ENCODE results near the gene POLE3. TPM values are rescaled to one million over a fixed set of nuclear protein-coding genes. Genes with fewer than 3 reads are reported as not detected.

Gene POLE3
- total and polyA plus RNA-seq, 2 donors (not counting 3 experiments of a cell fraction or from before 2014, with no cell fraction given), result 53.8 to 68.6 TPM

DNA sequence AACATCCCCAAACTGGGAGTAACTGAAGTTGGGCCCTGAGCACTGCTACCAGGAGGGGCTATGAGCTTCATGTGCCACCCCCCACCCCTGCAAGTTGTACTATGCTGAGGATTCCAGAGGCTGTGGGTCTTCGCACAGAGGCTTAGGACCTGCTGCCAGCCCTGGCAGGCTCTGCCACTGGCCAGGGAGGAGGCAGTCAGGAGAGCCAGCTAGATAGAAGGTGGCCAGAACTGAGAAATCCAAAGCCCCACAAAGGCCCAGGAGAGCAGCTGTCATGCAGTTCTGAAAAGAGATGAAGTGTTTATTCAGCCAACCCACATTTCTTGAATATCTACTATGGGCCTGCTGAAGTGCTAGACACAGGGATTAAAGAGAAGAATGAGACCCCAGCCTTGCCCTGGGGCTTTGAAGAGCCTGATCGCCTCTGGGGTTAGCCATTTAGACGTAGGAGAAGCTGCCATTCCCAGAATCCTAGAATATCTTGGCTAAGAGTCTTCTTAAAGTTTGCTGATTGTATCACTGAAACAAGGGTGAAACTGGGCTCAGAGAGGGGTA, 10.8 kb downstream of the POLE3 start:
- dilution Hi-C loops (cut with MboI; ENCODE audit: extremely low pct_ligation_motif_present, low sequenced_read_pairs) (no loop called here), intact Hi-C loops (cut with micrococcal nuclease) (loop anchor here (2.0 kb wide), 2 partner anchors 47 to 59 kb away; partner anchors contain the start of gene WDR31)
- H3K9ac ChIP-seq (replicated peaks; ENCODE audit: extremely low read depth, insufficient read depth, low read length), result no peak overlapping the region
- H3K27ac ChIP-seq (ENCODE audit: insufficient read depth, low read depth, low read length), result no peak overlapping the region
- DNase-seq (ENCODE audit: low read depth, low spot score), result no peak
- BruUV-seq (replicated peaks), result no TSS peak
- no peaks in the 10 kb centered on the region for H4K20me1 ChIP-seq (replicated peaks; ENCODE audit: control insufficient read depth, extremely low read depth, insufficient read depth, low read length)
- H3K27me3 ChIP-seq (ENCODE audit: control insufficient read depth in 2 of 2, insufficient read depth in 2 of 2, low read length in 2 of 2), result no peaks in the 10 kb centered on the region
- H2AFZ ChIP-seq (ENCODE audit: low read depth, low read length), result no peak overlapping the region
- H3K4me2 ChIP-seq (ENCODE audit: insufficient read depth, low read length), result no peak overlapping the region
- no peak for FAIRE-seq
- H3K4me1 ChIP-seq (ENCODE audit: control insufficient read depth, extremely low read depth, insufficient read depth, low read length), result peaks cover 24% of the 10 kb centered on the region
- no peaks in the 10 kb centered on the region for H3K36me3 ChIP-seq (ENCODE audit: control insufficient read depth in 2 of 2, extremely low read depth in 1 of 2, insufficient read depth in 2 of 2, low read length in 2 of 2)
- no peak overlapping the region for H3K4me3 ChIP-seq (replicated peaks in 1 of 3; ENCODE audit: insufficient read depth in 1 of 3, low read depth in 1 of 3, low read length in 3 of 3)
- ChIA-PET POLR2A (interaction anchor here (0.5 kb wide), 1 partner anchor 84 kb away, joined by 6 read pairs; no protein-coding TSS in a partner anchor), CTCF (interaction anchor here (1.0 to 2.0 kb wide), 2 partner anchors 125 to 258 kb away, joined by 3 to 9 read pairs; partner anchors contain the start of gene CDC26)
- H3K9me3 ChIP-seq (replicated peaks; ENCODE audit: control insufficient read depth, insufficient read depth, low read length), result no peaks in the 10 kb centered on the region
- H3K79me2 ChIP-seq (ENCODE audit: control insufficient read depth, insufficient read depth, low read length), result no peaks in the 10 kb centered on the region
- no peaks in the 10 kb centered on the region for H3K9me1 ChIP-seq (replicated peaks; ENCODE audit: control insufficient read depth, extremely low read depth, insufficient read depth, low read length)
- no peak for TF ChIP-seq GATA2 (IDR thresholded peaks at IDR 0.05; ENCODE audit: insufficient read depth, insufficient read length, low read depth, low read length)
- TF ChIP-seq POLR2A (IDR thresholded peaks at IDR 0.05; ENCODE audit: low read depth, low read length), result no peak
- TF ChIP-seq POLR2AphosphoS5 (IDR thresholded peaks at IDR 0.05; ENCODE audit: insufficient read depth, low read depth, low read length), result no peak
- TF ChIP-seq, protein P1, sequence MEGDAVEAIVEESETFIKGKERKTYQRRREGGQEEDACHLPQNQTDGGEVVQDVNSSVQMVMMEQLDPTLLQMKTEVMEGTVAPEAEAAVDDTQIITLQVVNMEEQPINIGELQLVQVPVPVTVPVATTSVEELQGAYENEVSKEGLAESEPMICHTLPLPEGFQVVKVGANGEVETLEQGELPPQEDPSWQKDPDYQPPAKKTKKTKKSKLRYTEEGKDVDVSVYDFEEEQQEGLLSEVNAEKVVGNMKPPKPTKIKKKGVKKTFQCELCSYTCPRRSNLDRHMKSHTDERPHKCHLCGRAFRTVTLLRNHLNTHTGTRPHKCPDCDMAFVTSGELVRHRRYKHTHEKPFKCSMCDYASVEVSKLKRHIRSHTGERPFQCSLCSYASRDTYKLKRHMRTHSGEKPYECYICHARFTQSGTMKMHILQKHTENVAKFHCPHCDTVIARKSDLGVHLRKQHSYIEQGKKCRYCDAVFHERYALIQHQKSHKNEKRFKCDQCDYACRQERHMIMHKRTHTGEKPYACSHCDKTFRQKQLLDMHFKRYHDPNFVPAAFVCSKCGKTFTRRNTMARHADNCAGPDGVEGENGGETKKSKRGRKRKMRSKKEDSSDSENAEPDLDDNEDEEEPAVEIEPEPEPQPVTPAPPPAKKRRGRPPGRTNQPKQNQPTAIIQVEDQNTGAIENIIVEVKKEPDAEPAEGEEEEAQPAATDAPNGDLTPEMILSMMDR (IDR thresholded peaks at IDR 0.05; ENCODE audit: extremely low read depth in 1 of 2, insufficient read depth in 1 of 2, low read depth in 1 of 2, low read length in 2 of 2), result no peak
- TF ChIP-seq, protein P2, sequence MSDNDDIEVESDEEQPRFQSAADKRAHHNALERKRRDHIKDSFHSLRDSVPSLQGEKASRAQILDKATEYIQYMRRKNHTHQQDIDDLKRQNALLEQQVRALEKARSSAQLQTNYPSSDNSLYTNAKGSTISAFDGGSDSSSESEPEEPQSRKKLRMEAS (IDR thresholded peaks at IDR 0.05; ENCODE audit: insufficient read depth, insufficient read length), result no peak
- TF ChIP-seq MYC (IDR thresholded peaks at IDR 0.05; ENCODE audit: low read depth, low read length), result no peak
- TF ChIP-seq JUN (IDR thresholded peaks at IDR 0.05; ENCODE audit: borderline replicate concordance, insufficient read depth, insufficient read length, low read depth), result no peak
- no peak for TF ChIP-seq FOS (IDR thresholded peaks at IDR 0.05; ENCODE audit: borderline replicate concordance, insufficient read depth, low read length)
- TF ChIP-seq EZH2 (IDR thresholded peaks at IDR 0.05; ENCODE audit: borderline replicate concordance, low read depth, low read length, severe bottlenecking), result no peak
